NOMO-1 treated with dmso at 0.1 percent for 144 hours (cell line): Measurements from ENCODE around the gene TMOD2.
A peak's percentile ranks its signal among the peaks of the same experiment; 100 is the strongest.

Source experiments
- DNase-seq: peaks from one replicate; lab custom pipeline; 2025; ENCODE audit not compliant: unreplicated experiment; lab: John Stamatoyannopoulos, UW

The TMOD2 gene

GRCh38 chr15:51750792-51751696 is at the start of gene TMOD2:
Gene TMOD2 (plus strand): TSS chr15:51751597. CDS start chr15:51766442, 14,845 bp downstream.
- DNase-seq = no peak

- no peak for DNase-seq
Observed at GRCh38 chr15:51702710-51703109, 48.7 kb upstream of the TMOD2 start.

GRCh38 chr15:51706291-51706690 is 45.1 kb upstream of the TMOD2 start:
- DNase-seq = no peak

GRCh38 chr15:51706926-51707608 is 44.3 kb upstream of the TMOD2 start:
- no peak for DNase-seq

- no peak for DNase-seq
Observed at GRCh38 chr15:51708013-51708412, 43.4 kb upstream of the TMOD2 start.

- no peak for DNase-seq
Observed at GRCh38 chr15:51709031-51709430, 42.4 kb upstream of the TMOD2 start.

- DNase-seq = no peak
Observed at GRCh38 chr15:51714162-51714561, 37.2 kb upstream of the TMOD2 start.

- no peak for DNase-seq
Observed at GRCh38 chr15:51714911-51715310, 36.5 kb upstream of the TMOD2 start.

- no peak for DNase-seq
Observed at GRCh38 chr15:51718219-51718618, 33.2 kb upstream of the TMOD2 start.

- DNase-seq = no peak
Observed at GRCh38 chr15:51718746-51719145, 32.7 kb upstream of the TMOD2 start.

GRCh38 chr15:51720201-51720995 is 31.0 kb upstream of the TMOD2 start:
- no peak for DNase-seq

- no peak for DNase-seq
Observed at GRCh38 chr15:51721199-51721960, 30.0 kb upstream of the TMOD2 start.

GRCh38 chr15:51724199-51724598 is 27.2 kb upstream of the TMOD2 start:
- no peak for DNase-seq

GRCh38 chr15:51724673-51725072 is 26.7 kb upstream of the TMOD2 start:
- no peak for DNase-seq

GRCh38 chr15:51726302-51727073 is 24.9 kb upstream of the TMOD2 start:
- DNase-seq = no peak

- no peak for DNase-seq
Observed at GRCh38 chr15:51727141-51727897, 24.1 kb upstream of the TMOD2 start.

- DNase-seq = peak; percentile 92
Observed at GRCh38 chr15:51731549-51732267, 19.7 kb upstream of the TMOD2 start.

- DNase-seq = no peak
Observed at GRCh38 chr15:51732646-51733045, 18.8 kb upstream of the TMOD2 start.
